ENCODE results near the gene MSI2.

Gene MSI2

GRCh38 chr17:57341611-57342540 lies 85.6 kb downstream of the MSI2 start:
- DNase-seq (ENCODE audit: insufficient read length) (no peak), FAIRE-seq (no peak)
- TF ChIP-seq TAF1 (IDR thresholded peaks at IDR 0.05; ENCODE audit: borderline replicate concordance, low read depth, low read length) = no peak
- TF ChIP-seq POLR2AphosphoS5 (IDR thresholded peaks at IDR 0.05; ENCODE audit: low read depth, low read length) = no peak

GRCh38 chr17:57342963-57343589 lies 86.8 kb downstream of the MSI2 start:
- TF ChIP-seq POLR2AphosphoS5 (IDR thresholded peaks at IDR 0.05; ENCODE audit: low read depth, low read length) (no peak), TAF1 (IDR thresholded peaks at IDR 0.05; ENCODE audit: borderline replicate concordance, low read depth, low read length) (no peak), POLR2A (IDR thresholded peaks at IDR 0.05; ENCODE audit: low read depth, low read length) (no peak)
- DNase-seq (ENCODE audit: insufficient read length) = no peak
- FAIRE-seq = no peak

DNA sequence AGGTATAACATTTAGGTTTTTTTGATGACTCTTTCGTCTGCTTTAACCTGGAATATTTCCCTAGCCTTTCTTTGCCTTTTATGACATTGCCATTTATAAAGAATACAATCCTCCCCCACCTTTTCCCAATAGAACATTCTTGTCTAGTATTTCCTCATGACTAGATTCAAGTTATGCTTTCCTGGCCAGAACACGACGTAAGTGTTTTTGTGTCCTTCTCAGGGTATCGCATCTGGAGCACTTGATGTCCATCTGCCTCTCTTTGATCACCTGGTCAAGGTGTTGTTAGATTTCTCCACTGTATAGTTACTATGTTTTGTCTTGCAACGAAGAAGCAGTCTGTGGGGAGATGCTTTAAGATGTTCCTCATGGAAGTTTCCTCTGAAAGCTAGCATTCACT lies 87.4 kb downstream of the MSI2 start:
- FAIRE-seq (no peak), DNase-seq (ENCODE audit: insufficient read length) (no peak)
- TF ChIP-seq POLR2A (IDR thresholded peaks at IDR 0.05; ENCODE audit: low read depth, low read length) = no peak

GRCh38 chr17:57344261-57344660 lies 87.9 kb downstream of the MSI2 start:
- no peak for FAIRE-seq
- TF ChIP-seq POLR2AphosphoS5 (IDR thresholded peaks at IDR 0.05; ENCODE audit: low read depth, low read length) (no peak), POLR2A (IDR thresholded peaks at IDR 0.05; ENCODE audit: low read depth, low read length) (no peak), TAF1 (IDR thresholded peaks at IDR 0.05; ENCODE audit: borderline replicate concordance, low read depth, low read length) (no peak)
- no peak for DNase-seq (ENCODE audit: insufficient read length)

- DNase-seq (ENCODE audit: insufficient read length) (no peak), FAIRE-seq (no peak)
- no peak for TF ChIP-seq POLR2AphosphoS5 (IDR thresholded peaks at IDR 0.05; ENCODE audit: low read depth, low read length)
- no peak for TF ChIP-seq TAF1 (IDR thresholded peaks at IDR 0.05; ENCODE audit: borderline replicate concordance, low read depth, low read length)
Observed at GRCh38 chr17:57349541-57350247, 93.4 kb downstream of the MSI2 start.

DNA sequence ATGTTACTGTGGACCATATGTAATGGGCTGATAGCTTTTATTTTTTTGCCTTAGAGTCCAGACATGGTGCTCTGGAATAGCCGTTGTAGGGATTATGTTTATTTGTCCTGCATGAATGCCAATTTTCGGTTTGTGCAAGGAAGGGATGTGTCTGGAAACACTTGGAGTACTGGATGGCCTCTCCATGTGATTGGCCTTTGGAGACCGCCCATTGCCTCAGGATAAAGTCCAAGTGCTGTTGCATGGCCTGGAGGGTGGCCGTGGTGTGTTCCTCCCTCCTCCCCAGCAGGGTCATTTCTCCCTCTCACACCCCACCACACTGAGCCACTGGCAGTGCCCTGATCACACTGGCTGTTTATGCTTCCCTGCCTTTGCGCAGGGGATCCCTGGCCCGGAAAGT lies 93.9 kb downstream of the MSI2 start:
- FAIRE-seq (no peak), DNase-seq (ENCODE audit: insufficient read length) (no peak)
- TF ChIP-seq POLR2AphosphoS5 (IDR thresholded peaks at IDR 0.05; ENCODE audit: low read depth, low read length) = no peak
- TF ChIP-seq TAF1 (IDR thresholded peaks at IDR 0.05; ENCODE audit: borderline replicate concordance, low read depth, low read length) = no peak
- no peak for TF ChIP-seq POLR2A (IDR thresholded peaks at IDR 0.05; ENCODE audit: low read depth, low read length)

DNA sequence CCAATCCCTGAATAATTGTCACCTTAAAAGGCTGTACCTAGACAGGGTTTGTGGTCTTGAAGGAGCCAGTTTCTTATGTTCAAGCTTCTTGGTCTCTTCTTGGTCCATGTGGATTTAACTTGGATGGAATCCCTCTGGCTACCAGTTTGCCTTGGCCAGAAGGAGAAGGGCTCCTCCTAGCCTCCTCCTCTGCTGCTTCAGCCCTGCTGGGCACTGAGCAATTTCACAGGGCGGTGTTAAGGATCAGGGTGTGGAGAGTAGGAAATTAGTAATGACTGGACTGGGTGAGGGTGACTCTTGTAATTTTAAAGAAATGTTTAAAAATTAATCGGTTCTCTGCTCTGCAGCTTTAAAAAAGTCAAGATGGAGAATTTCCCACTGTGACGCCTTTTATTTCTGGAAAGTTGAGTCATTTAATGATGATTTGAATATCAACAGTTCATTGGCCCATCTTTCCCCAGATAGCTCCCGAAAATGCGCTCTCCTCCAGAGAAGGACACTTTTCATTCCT lies 96.4 kb downstream of the MSI2 start:
- FAIRE-seq (no peak), DNase-seq (ENCODE audit: insufficient read length) (no peak)
- no peak for TF ChIP-seq POLR2A (IDR thresholded peaks at IDR 0.05; ENCODE audit: low read depth, low read length)
- no peak for TF ChIP-seq POLR2AphosphoS5 (IDR thresholded peaks at IDR 0.05; ENCODE audit: low read depth, low read length)
- no peak for TF ChIP-seq TAF1 (IDR thresholded peaks at IDR 0.05; ENCODE audit: borderline replicate concordance, low read depth, low read length)

GRCh38 chr17:57354673-57355072 lies 98.3 kb downstream of the MSI2 start:
- FAIRE-seq (no peak), DNase-seq (ENCODE audit: insufficient read length) (no peak)
- TF ChIP-seq TAF1 (IDR thresholded peaks at IDR 0.05; ENCODE audit: borderline replicate concordance, low read depth, low read length) = no peak
- no peak for TF ChIP-seq POLR2AphosphoS5 (IDR thresholded peaks at IDR 0.05; ENCODE audit: low read depth, low read length)
- no peak for TF ChIP-seq POLR2A (IDR thresholded peaks at IDR 0.05; ENCODE audit: low read depth, low read length)

- DNase-seq (ENCODE audit: insufficient read length) (no peak), FAIRE-seq (no peak)
- no peak for TF ChIP-seq TAF1 (IDR thresholded peaks at IDR 0.05; ENCODE audit: borderline replicate concordance, low read depth, low read length)
- no peak for TF ChIP-seq POLR2A (IDR thresholded peaks at IDR 0.05; ENCODE audit: low read depth, low read length)
- TF ChIP-seq POLR2AphosphoS5 (IDR thresholded peaks at IDR 0.05; ENCODE audit: low read depth, low read length) = no peak
Observed at GRCh38 chr17:57355090-57355859, 99.0 kb downstream of the MSI2 start.

GRCh38 chr17:57356153-57356718 lies 99.9 kb downstream of the MSI2 start:
- no peak for TF ChIP-seq TAF1 (IDR thresholded peaks at IDR 0.05; ENCODE audit: borderline replicate concordance, low read depth, low read length)
- TF ChIP-seq POLR2AphosphoS5 (IDR thresholded peaks at IDR 0.05; ENCODE audit: low read depth, low read length) = no peak
- no peak for TF ChIP-seq POLR2A (IDR thresholded peaks at IDR 0.05; ENCODE audit: low read depth, low read length)
- FAIRE-seq (peak; percentile 14), DNase-seq (ENCODE audit: insufficient read length) (no peak)
